ENCODE data around the gene CLDN34.
A peak's percentile ranks its signal among the peaks of the same experiment; 100 is the strongest.

CLDN34 gene

DNA sequence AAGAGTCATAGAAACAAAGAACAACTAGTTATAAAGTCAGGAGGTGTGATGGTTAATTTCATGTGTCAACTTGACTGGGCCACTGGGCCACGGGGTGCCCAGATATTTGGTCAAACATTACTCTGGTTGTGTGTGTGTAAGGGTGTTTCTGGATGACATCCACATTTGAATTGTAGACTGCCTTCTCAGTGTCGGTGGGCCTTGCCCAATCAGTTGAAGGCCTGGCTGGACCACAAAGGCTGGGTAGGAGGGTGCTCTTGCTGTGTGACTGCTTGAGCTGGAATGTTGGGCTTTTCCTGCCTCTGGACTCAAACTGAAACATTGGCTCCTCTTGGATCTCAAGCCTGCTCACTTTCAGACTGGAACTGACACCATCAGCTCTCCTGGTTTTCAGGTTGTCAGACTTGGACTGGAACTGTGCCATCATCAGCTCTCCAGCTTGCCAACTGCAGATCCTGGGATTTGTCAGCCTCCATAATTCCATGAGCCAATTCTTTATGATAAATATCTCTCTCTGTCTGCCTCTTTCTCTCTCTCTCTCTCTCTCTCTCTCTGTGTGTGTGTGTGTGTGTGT, 41.4 kb downstream of the CLDN34 start:
- H3K4me2 ChIP-seq = no peak overlapping the region
- no peaks in the 10 kb centered on the region for H4K20me1 ChIP-seq
- no peak overlapping the region for H3K27ac ChIP-seq
- TF ChIP-seq Cebpa-rat (IDR thresholded peaks at IDR 0.05) = no peak
- peaks cover 0 to 7% (median 0%) of the 10 kb centered on the region in 11 experiments; a peak in 1 of 22 replicates for H3K27me3 ChIP-seq
- H3K9ac ChIP-seq = no peak overlapping the region
- H3K36me3 ChIP-seq = no peaks in the 10 kb centered on the region
- H3K4me3 ChIP-seq = no peak overlapping the region
- H3K9me3 ChIP-seq (replicated peaks in 1 of 11) = no peaks in the 10 kb centered on the region
- H3K4me1 ChIP-seq = peaks cover 17 to 35% (median 23%) of the 10 kb centered on the region in 10 experiments; a peak in 19 of 20 replicates

DNA sequence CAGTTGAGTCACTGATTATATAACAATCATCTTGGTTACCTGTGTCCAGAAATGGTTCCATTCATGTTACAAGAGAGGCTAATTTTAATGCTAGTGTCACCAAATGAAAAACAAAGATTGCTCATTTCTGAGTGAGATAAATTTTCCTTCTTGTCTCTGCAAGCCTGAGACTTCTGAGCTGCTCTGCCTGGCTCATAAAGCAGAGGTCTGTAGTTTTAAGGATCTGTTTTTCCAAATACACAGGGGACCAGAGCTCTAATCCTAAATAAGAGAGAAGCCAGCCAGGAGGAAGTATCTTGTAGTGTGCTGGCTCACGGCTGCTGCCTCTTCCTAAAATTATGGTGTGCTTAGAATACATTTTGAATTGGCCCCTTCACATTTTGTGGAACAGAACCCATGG, 42.6 kb downstream of the CLDN34 start:
- Histone ChIP-seq H3K4me1 (peaks cover 22 to 35% (median 26%) of the 10 kb centered on the region in 10 experiments; a peak in 19 of 20 replicates), H3K27me3 (peaks cover 0 to 7% (median 0%) of the 10 kb centered on the region in 11 experiments; a peak in 1 of 22 replicates), H3K27ac (no peak overlapping the region), H3K9ac (no peak overlapping the region), H3K36me3 (no peaks in the 10 kb centered on the region), H3K4me2 (peak overlapping the region in 2 of 11 experiments; percentile 8 to 43; a peak in 3 of 22 replicates), H4K20me1 (no peaks in the 10 kb centered on the region), H3K4me3 (no peak overlapping the region), H3K9me3 (replicated peaks in 1 of 11) (peaks cover 0 to 8% (median 5%) of the 10 kb centered on the region in 11 experiments; a peak in 8 of 22 replicates)
- no peak for TF ChIP-seq Cebpa-rat (IDR thresholded peaks at IDR 0.05)

DNA sequence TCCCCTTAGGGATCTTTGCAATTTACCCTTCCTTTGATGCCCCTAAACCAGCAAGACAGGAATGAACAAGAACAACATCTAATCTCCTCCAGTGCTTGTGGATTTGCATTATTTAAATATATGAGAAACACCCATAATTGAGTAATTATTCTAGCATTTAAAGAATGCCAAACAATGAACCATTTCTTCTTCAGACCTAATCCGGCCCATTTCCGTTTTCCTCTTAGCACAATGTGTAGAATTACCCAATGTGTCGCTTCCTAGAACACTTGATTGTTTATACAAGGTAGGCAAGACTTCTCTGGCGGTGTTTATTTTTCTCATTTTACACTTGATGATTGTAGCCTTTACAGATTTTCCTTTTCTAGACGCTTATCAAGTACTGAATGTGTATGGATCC, 43.5 kb downstream of the CLDN34 start:
- Histone ChIP-seq H3K4me1 (peaks cover 22 to 35% (median 26%) of the 10 kb centered on the region in 10 experiments; a peak in 19 of 20 replicates), H3K27me3 (peaks cover 0 to 7% (median 0%) of the 10 kb centered on the region in 11 experiments; a peak in 1 of 22 replicates), H3K27ac (no peak overlapping the region), H3K4me2 (peak overlapping the region in 10 of 11 experiments; percentile 17 to 74 (median 47); a peak in 18 of 22 replicates), H3K9me3 (replicated peaks in 1 of 11) (peaks cover 0 to 8% (median 6%) of the 10 kb centered on the region in 11 experiments; a peak in 8 of 22 replicates), H4K20me1 (no peaks in the 10 kb centered on the region), H3K9ac (no peak overlapping the region), H3K36me3 (no peaks in the 10 kb centered on the region), H3K4me3 (no peak overlapping the region)
- TF ChIP-seq Cebpa-rat (IDR thresholded peaks at IDR 0.05) = no peak

DNA sequence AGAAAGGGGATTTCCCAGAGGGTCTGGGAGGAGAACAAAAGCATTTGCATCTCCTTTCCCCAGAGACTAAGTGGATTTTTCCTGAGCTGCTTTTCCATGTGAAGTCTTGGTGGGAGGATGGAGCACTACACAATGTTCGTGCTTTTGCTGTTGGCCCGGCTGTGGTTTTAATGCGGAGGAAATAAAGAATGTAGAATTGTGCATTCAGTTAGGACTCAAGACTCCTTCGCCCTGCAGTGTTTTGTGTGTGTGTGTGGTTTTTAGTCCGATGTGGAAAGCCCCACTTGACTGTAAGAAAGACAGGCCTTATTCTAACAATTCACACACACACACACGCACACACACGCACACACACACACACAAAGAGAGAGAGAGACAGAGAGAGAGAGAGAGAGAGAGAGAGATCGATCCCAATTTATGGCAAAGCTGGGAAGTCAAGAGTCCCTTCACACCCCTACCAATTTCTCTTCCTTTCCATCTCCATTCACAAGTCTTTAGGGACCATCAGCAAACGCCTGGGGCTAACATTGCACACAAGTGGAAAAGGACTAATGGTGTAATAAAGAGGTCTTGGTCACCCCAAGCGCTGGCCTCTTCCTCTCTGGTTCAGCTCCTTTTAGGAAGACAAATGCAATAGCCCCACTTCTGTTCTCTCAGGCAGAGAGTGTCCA, 44.2 kb downstream of the CLDN34 start:
- Histone ChIP-seq H3K4me3 (no peak overlapping the region), H3K4me2 (peak overlapping the region; percentile 17 to 74 (median 43)), H3K9me3 (replicated peaks in 1 of 11) (peaks cover 0 to 16% (median 11%) of the 10 kb centered on the region in 11 experiments; a peak in 10 of 22 replicates), H3K27me3 (peaks cover 0 to 7% (median 0%) of the 10 kb centered on the region in 11 experiments; a peak in 1 of 22 replicates), H4K20me1 (peaks cover 0 to 7% (median 5%) of the 10 kb centered on the region in 11 experiments; a peak in 7 of 22 replicates), H3K36me3 (no peaks in the 10 kb centered on the region), H3K27ac (no peak overlapping the region), H3K4me1 (peaks cover 26 to 37% (median 32%) of the 10 kb centered on the region in 10 experiments), H3K9ac (no peak overlapping the region)
- TF ChIP-seq Cebpa-rat (IDR thresholded peaks at IDR 0.05) = no peak

DNA sequence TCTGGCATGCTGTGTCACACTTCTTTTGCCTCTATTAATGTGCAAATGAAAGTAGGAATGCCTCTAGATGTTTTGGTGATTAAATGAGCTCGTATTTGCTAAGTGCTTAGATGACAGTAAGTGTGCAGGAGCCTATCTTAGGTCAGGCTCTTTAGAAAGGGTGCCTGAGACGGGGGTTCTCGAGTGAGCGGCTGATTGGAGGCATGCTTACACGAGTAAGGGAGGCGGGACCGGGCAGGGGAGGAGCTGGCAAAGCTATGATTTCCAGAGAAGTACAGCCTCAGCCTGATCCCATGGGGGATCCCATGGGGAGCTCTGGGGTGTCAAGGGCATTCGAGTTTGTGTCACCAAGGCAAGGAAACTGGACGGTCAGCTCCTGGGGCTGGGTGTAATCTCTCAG, 44.8 kb downstream of the CLDN34 start:
- Histone ChIP-seq H3K27ac (no peak overlapping the region), H3K4me2 (peak overlapping the region; percentile 8 to 74 (median 43); a peak in 17 of 22 replicates)

DNA sequence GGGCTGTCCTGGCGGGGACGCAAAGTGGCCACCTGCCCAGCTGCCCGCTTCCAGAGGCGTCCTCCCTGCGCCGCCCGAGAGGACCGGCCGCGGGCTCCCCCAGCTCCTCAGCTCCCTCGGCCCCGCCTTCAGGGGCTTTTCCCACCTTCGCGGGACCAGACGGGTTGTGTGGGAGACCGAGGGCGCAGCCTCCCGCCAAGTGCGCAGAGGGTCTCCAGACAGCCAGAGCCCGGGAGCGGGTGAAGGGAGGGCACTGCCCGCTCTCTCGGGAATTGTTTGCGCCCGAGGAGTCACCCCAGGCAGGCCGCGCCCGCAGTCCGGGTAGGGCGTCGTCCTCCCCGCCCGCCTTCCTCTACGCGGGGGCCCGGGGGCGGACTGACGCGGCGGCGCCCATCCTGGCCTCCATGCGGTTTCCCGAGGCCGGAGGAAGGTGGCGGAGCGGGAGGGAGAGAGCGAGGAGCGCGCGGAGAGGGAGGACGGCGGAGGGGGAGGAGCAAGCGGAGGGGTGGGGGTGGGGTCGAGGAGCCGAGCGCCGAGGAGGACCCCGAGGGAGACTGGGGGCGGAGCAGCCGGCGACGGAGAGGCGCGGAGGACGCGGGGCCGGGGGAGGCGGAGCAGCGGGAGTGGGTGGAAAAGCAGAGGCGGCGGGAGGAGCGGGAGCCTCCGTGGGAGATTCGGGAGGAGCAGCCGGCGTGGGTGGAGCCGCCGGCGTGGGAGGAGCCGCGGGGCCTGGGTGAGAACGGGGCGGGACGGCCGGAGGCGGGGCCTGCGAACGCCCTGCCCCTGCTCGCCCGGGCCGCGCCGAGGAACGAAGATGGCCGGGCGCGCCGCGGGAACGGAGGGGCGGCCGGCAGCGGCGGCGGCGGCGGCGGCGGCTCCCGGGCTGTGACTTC, 47.5 kb downstream of the CLDN34 start:
- no peaks in the 10 kb centered on the region for H3K36me3 ChIP-seq
- H4K20me1 ChIP-seq = peaks cover 0 to 16% (median 6%) of the 10 kb centered on the region in 11 experiments; a peak in 9 of 22 replicates
- H3K4me2 ChIP-seq = peak overlapping the region; percentile 71 to 92 (median 79)
- TF ChIP-seq Cebpa-rat (IDR thresholded peaks at IDR 0.05) = no peak
- H3K27ac ChIP-seq = peak overlapping the region; percentile 71 to 88 (median 75)
- peak overlapping the region; percentile 72 to 87 (median 84) for H3K9ac ChIP-seq
- peak overlapping the region; percentile 64 to 78 (median 68) for H3K4me3 ChIP-seq
- peaks cover 0 to 16% (median 11%) of the 10 kb centered on the region in 11 experiments; a peak in 10 of 22 replicates for H3K9me3 ChIP-seq (replicated peaks in 1 of 11)
- H3K27me3 ChIP-seq = peaks cover 0 to 7% (median 0%) of the 10 kb centered on the region in 11 experiments; a peak in 1 of 22 replicates
- H3K4me1 ChIP-seq = peaks cover 35 to 53% (median 44%) of the 10 kb centered on the region in 10 experiments

More for the DNA sequence above, 44.8 kb downstream of the CLDN34 start:
- Histone ChIP-seq H3K27me3 (peaks cover 0 to 7% (median 0%) of the 10 kb centered on the region in 11 experiments; a peak in 1 of 22 replicates), H3K4me1 (peaks cover 32 to 43% (median 36%) of the 10 kb centered on the region in 10 experiments), H3K9ac (no peak overlapping the region), H3K36me3 (no peaks in the 10 kb centered on the region), H3K4me3 (no peak overlapping the region), H3K9me3 (replicated peaks in 1 of 11) (peaks cover 0 to 16% (median 11%) of the 10 kb centered on the region in 11 experiments; a peak in 10 of 22 replicates), H4K20me1 (peaks cover 0 to 12% (median 6%) of the 10 kb centered on the region in 11 experiments; a peak in 7 of 22 replicates)
- no peak for TF ChIP-seq Cebpa-rat (IDR thresholded peaks at IDR 0.05)

DNA sequence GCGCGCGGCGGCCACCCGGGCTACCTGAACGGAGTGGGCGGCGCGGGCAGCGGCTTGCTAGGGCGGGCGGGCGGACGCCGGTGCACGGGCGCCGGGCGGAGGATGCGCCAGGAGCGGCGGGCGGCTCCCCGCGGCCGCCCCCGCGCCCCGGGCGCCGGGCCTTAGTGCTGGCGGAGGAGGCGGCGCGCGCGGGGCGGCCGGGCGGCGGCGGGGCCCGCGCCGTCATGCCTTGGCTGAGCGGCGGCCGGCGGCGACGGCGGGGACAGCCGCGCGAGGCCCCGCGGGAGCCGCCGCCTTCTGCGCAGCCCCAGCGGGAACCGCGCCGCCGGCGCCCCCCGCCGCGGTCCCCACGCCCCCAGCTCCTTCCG, 48.2 kb downstream of the CLDN34 start:
- peaks cover 0 to 7% (median 0%) of the 10 kb centered on the region in 11 experiments; a peak in 1 of 22 replicates for H3K27me3 ChIP-seq
- H3K4me2 ChIP-seq = peak overlapping the region; percentile 63 to 92 (median 85); a peak in 21 of 22 replicates
- H3K36me3 ChIP-seq = no peaks in the 10 kb centered on the region
- H3K27ac ChIP-seq = peak overlapping the region; percentile 60 to 88 (median 75); a peak in 21 of 22 replicates
- TF ChIP-seq Cebpa-rat (IDR thresholded peaks at IDR 0.05) = no peak
- peaks cover 0 to 20% (median 6%) of the 10 kb centered on the region in 11 experiments; a peak in 9 of 22 replicates for H4K20me1 ChIP-seq
- peaks cover 0 to 16% (median 11%) of the 10 kb centered on the region in 11 experiments; a peak in 10 of 22 replicates for H3K9me3 ChIP-seq (replicated peaks in 1 of 11)
- peak overlapping the region; percentile 64 to 78 (median 68) for H3K4me3 ChIP-seq
- peaks cover 33 to 51% (median 44%) of the 10 kb centered on the region in 10 experiments for H3K4me1 ChIP-seq
- peak overlapping the region; percentile 72 to 87 (median 82) for H3K9ac ChIP-seq

Measured in BLaER1 treated with 17β-estradiol and CSF1 and Interleukin-3, amounts not matched to agents 10 nM and 100 nM (cell line).